ENCODE results near the gene PRPSAP1.

The PRPSAP1 gene

GRCh38 chr17:76353599-76354316, at the start of gene PRPSAP1:
Gene PRPSAP1 (minus strand): TSS chr17:76353916. CDS start chr17:76353703, 213 bp downstream.
- Mint-ChIP-seq H3K27ac (peak within 1 kb of the TSS; percentile 97 to 99 (median 99)), H3K4me3 (peak within 1 kb of the TSS; percentile 91 to 95 (median 95)), H3K9me3 (no peaks in the 10 kb centered on the region), H3K27me3 (ENCODE audit: low read depth) (no peaks in the 10 kb centered on the region), H3K36me3 (ENCODE audit: low read depth) (peaks cover 6% of the 10 kb centered on the region), H3K4me1 (peaks cover 9% of the 10 kb centered on the region)
- peak; percentile 36 to 53 (median 37) for TF ChIP-seq CTCF (IDR thresholded peaks at IDR 0.05; ENCODE audit: unreplicated experiment in 3 of 3)

- H3K9me3 Mint-ChIP-seq = no peaks in the 10 kb centered on the region
- H3K27me3 Mint-ChIP-seq (ENCODE audit: low read depth) = no peaks in the 10 kb centered on the region
- no peak overlapping the region for H3K4me3 Mint-ChIP-seq
- no peak overlapping the region for H3K27ac Mint-ChIP-seq
- no peak for TF ChIP-seq CTCF (IDR thresholded peaks at IDR 0.05; ENCODE audit: unreplicated experiment in 3 of 3)
- H3K36me3 Mint-ChIP-seq (ENCODE audit: low read depth) = peaks cover 62% of the 10 kb centered on the region
- H3K4me1 Mint-ChIP-seq = no peaks in the 10 kb centered on the region
Observed at GRCh38 chr17:76402711-76403110, 49.0 kb upstream of the PRPSAP1 start.

GRCh38 chr17:76399175-76400172, 45.8 kb upstream of the PRPSAP1 start:
- peaks cover 68% of the 10 kb centered on the region for H3K36me3 Mint-ChIP-seq (ENCODE audit: low read depth)

GRCh38 chr17:76398523-76399174, 44.9 kb upstream of the PRPSAP1 start:
- Mint-ChIP-seq H3K4me1 (no peaks in the 10 kb centered on the region), H3K4me3 (no peak overlapping the region), H3K27me3 (ENCODE audit: low read depth) (no peaks in the 10 kb centered on the region), H3K36me3 (ENCODE audit: low read depth) (peaks cover 67% of the 10 kb centered on the region), H3K27ac (no peak overlapping the region), H3K9me3 (no peaks in the 10 kb centered on the region)
- TF ChIP-seq CTCF (IDR thresholded peaks at IDR 0.05; ENCODE audit: unreplicated experiment in 3 of 3) = no peak

More at GRCh38 chr17:76399175-76400172, 45.8 kb upstream of the PRPSAP1 start:
- Mint-ChIP-seq H3K27me3 (ENCODE audit: low read depth) (no peaks in the 10 kb centered on the region), H3K27ac (no peak overlapping the region), H3K9me3 (no peaks in the 10 kb centered on the region), H3K4me3 (no peak overlapping the region), H3K4me1 (no peaks in the 10 kb centered on the region)
- no peak for TF ChIP-seq CTCF (IDR thresholded peaks at IDR 0.05; ENCODE audit: unreplicated experiment in 3 of 3)

GRCh38 chr17:76397687-76398522, 44.2 kb upstream of the PRPSAP1 start:
- Mint-ChIP-seq H3K4me3 (no peak overlapping the region), H3K36me3 (ENCODE audit: low read depth) (peaks cover 64% of the 10 kb centered on the region), H3K9me3 (no peaks in the 10 kb centered on the region), H3K27ac (no peak overlapping the region), H3K4me1 (no peaks in the 10 kb centered on the region), H3K27me3 (ENCODE audit: low read depth) (no peaks in the 10 kb centered on the region)
- TF ChIP-seq CTCF (IDR thresholded peaks at IDR 0.05; ENCODE audit: unreplicated experiment in 3 of 3) = peak; percentile 97
